Upper lobe of left lung (tissue), 4 donors: Measurements from ENCODE around the gene NIFK.

Experiments
- CTCF ChIP-seq, 6 experiments: fragments of 450-650 bp in 4 of 6; fragments of 200-600 bp in 2 of 6; sonication (generic) in 2 of 6; IDR thresholded peaks; one replicate each; pipeline ENCODE4 v1.5.1; 2016 to 2019; ENCODE audit warnings: antibody characterized with exemption in 6 of 6
- EP300 ChIP-seq, 4 donors: sonication (generic); formaldehyde crosslinking; IDR thresholded peaks; one replicate each; pipeline ENCODE4 v1.5.1; 2017; ENCODE audit warnings: antibody characterized with exemption in 4 of 4, control low read depth in 2 of 4
- POLR2A ChIP-seq, 4 donors: fragments of 450-650 bp; IDR thresholded peaks; one replicate each; pipeline ENCODE4 v1.5.1; 2016 to 2017; ENCODE audit warnings: antibody characterized with exemption in 4 of 4, mild to moderate bottlenecking in 2 of 4
- POLR2AphosphoS5 ChIP-seq, 2 donors: sonication (generic); formaldehyde crosslinking; IDR thresholded peaks; one replicate each; pipeline ENCODE4 v1.5.1; 2017; ENCODE audit warnings: antibody characterized with exemption in 2 of 2

DNA sequence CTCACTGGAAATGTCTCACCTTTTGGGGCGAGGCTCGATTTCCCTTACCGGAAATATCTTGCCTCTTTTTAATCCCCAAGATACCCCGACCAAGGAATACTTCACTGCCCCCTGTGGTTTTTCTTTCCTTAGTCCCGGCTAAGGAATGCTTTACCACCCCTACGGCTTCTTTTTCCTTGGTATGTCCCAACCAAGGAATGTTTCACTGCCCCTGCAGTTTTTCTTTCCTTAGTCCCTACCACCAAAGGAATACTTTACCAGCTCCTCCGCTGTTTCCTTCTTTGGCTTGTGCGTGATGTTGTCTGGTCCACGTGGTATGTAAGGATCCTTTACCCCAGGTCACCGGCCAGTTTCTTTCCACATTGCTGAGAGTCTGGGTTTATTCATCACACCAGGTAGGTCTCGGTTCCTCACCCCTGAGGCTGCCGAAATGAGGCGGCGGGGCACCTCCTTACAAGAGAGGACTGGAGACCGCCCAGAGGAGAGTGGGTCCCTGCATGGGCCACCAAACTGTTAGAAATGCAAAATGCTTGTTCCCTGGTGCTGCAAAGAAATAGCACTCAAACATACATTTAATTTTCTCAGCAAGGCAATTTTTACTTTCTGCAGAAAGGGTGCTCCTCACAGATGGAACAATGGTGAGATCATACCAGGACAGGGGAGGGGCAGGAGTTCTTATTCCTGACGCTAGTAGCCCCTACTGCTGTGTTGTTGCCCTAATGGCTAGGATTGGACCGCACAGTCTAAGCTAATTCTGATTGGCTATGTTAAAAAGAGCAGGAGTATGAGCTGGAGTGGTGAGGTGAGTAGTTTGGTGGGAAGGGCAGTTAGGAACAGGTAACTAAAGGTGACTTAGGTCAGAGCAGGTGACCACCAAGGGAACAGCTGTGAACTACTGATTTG is 54.0 kb downstream of the NIFK start:
- TF ChIP-seq POLR2A (IDR thresholded peaks at IDR 0.05) (no peak), CTCF (IDR thresholded peaks at IDR 0.05) (no peak), POLR2AphosphoS5 (IDR thresholded peaks at IDR 0.05) (no peak), EP300 (IDR thresholded peaks at IDR 0.05) (no peak)
